Measurements from ENCODE around the gene NR1I3. TPM values are rescaled to one million over a fixed set of nuclear protein-coding genes. Genes with fewer than 3 reads are reported as not detected.

NR1I3 gene
- total and polyA plus RNA-seq, 2 experiments from 2014 or later = 0.50 TPM; not detected in 1

- Mint-ChIP-seq H3K4me3 (peak overlapping the region; percentile 32; the same call in 2 of the 3 replicates), H3K36me3 (ENCODE audit: low read depth) (peaks cover 14% of the 10 kb centered on the region), H3K27ac (peak overlapping the region; percentile 98), H3K9me3 (no peaks in the 10 kb centered on the region; the same call in 2 of the 3 replicates), H3K4me1 (peaks cover 61% of the 10 kb centered on the region), H3K27me3 (ENCODE audit: insufficient read depth, low read depth, poor library complexity) (peaks cover 17% of the 10 kb centered on the region)
- Histone ChIP-seq H3K9me2 (ENCODE audit: insufficient read depth) (no peaks in the 10 kb centered on the region), H3F3A (replicated peaks; ENCODE audit: low read depth) (peaks cover 26% of the 10 kb centered on the region; the same call in 1 of the 2 replicates), H4K20me1 (replicated peaks; ENCODE audit: insufficient read depth) (no peaks in the 10 kb centered on the region), H3K79me2 (replicated peaks; ENCODE audit: insufficient read depth) (peaks cover 22% of the 10 kb centered on the region), H2AFZ (peak overlapping the region; percentile 57; the same call in 1 of the 2 replicates), H3K27me3 (ENCODE audit: insufficient read depth) (no peaks in the 10 kb centered on the region), H3K4me3 (peak overlapping the region; percentile 52), H3K27ac (ENCODE audit: low read depth) (peak overlapping the region; percentile 99), H3K4me1 (ENCODE audit: insufficient read depth) (peaks cover 56% of the 10 kb centered on the region), H3K36me3 (ENCODE audit: insufficient read depth) (peaks cover 11% of the 10 kb centered on the region), H3K4me2 (peak overlapping the region; percentile 75)
- DNase-seq (ENCODE audit: low spot score) = peak; percentile 31
- ATAC-seq = no peak
- TF ChIP-seq, protein P1, sequence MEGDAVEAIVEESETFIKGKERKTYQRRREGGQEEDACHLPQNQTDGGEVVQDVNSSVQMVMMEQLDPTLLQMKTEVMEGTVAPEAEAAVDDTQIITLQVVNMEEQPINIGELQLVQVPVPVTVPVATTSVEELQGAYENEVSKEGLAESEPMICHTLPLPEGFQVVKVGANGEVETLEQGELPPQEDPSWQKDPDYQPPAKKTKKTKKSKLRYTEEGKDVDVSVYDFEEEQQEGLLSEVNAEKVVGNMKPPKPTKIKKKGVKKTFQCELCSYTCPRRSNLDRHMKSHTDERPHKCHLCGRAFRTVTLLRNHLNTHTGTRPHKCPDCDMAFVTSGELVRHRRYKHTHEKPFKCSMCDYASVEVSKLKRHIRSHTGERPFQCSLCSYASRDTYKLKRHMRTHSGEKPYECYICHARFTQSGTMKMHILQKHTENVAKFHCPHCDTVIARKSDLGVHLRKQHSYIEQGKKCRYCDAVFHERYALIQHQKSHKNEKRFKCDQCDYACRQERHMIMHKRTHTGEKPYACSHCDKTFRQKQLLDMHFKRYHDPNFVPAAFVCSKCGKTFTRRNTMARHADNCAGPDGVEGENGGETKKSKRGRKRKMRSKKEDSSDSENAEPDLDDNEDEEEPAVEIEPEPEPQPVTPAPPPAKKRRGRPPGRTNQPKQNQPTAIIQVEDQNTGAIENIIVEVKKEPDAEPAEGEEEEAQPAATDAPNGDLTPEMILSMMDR (conservative IDR thresholded peaks at IDR 0.05; ENCODE audit: low read depth in 2 of 2) = no peak
- TF ChIP-seq EZH2phosphoT487 (IDR thresholded peaks at IDR 0.05; ENCODE audit: unreplicated experiment) (no peak), CREB1 (CRISPR knock-in tag; IDR thresholded peaks at IDR 0.05; ENCODE audit: low read depth) (no peak)
Observed at GRCh38 chr1:161199506-161200139, 38.4 kb downstream of the NR1I3 start.

DNA sequence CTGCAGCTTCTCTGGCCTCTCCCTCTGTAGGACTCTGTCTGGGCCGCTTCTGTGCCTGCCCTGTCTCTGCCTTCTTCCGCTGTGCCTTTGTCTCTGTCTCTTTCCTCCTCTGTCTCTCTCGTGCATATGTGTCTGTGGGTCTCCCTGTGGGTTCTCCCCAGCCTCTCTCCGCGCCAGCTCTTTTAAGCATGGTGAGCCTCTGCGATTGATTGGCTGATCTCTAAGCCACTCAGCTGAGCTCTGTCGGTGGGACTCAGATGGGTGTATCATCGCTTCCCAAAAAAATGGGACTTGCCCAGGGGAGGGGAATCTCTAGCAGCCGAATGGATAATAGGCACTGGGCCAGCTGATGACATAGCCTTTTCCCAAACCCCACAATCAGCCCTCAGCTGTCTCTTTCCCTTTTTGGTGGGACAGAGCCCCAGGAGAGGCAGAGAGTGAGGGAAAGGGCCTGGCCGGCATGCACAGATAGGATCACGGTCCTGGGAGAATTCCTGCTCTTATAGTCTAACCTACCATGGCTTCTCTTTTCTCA, 39.0 kb downstream of the NR1I3 start, which contains the start of gene ADAMTS4:
Gene ADAMTS4, minus strand, starts transcription at position 158 of the 535 bp plus-strand sequence. CDS start 427 bp downstream, outside the sequence.
- peak; percentile 63 for DNase-seq (ENCODE audit: low spot score)
- peak; percentile 71 for TF ChIP-seq POLR2AphosphoS5 (IDR thresholded peaks at IDR 0.05; ENCODE audit: low read depth)
- no peak for TF ChIP-seq ETS1 (IDR thresholded peaks at IDR 0.05)
- peak within 1 kb of the TSS; percentile 66 for H2AFZ ChIP-seq
- H3K9me3 Mint-ChIP-seq = no peaks in the 10 kb centered on the region; the same call in 2 of the 3 replicates
- H3K27ac Mint-ChIP-seq = peak within 1 kb of the TSS; percentile 98
- peaks cover 58% of the 10 kb centered on the region for H3K4me1 Mint-ChIP-seq
- peaks cover 15% of the 10 kb centered on the region for H3K79me2 ChIP-seq (replicated peaks; ENCODE audit: insufficient read depth)
- H3K4me2 ChIP-seq = peak within 1 kb of the TSS; percentile 75
- peaks cover 17% of the 10 kb centered on the region for H3K27me3 Mint-ChIP-seq (ENCODE audit: insufficient read depth, low read depth, poor library complexity)
- H3K27ac ChIP-seq (ENCODE audit: low read depth) = peak within 1 kb of the TSS; percentile 99
- H3K4me1 ChIP-seq (ENCODE audit: insufficient read depth) = peaks cover 56% of the 10 kb centered on the region
- no peaks in the 10 kb centered on the region for H3K9me2 ChIP-seq (ENCODE audit: insufficient read depth)
- H3K36me3 Mint-ChIP-seq (ENCODE audit: low read depth) = peaks cover 9% of the 10 kb centered on the region
- no peaks in the 10 kb centered on the region for H3K27me3 ChIP-seq (ENCODE audit: insufficient read depth)
- H3K4me3 Mint-ChIP-seq = peak within 1 kb of the TSS; percentile 59
- peak within 1 kb of the TSS; percentile 52 for H3K4me3 ChIP-seq
- ATAC-seq = peak; percentile 26
- peaks cover 20% of the 10 kb centered on the region; the same call in 1 of the 2 replicates for H3F3A ChIP-seq (replicated peaks; ENCODE audit: low read depth)
- peaks cover 4% of the 10 kb centered on the region for H3K36me3 ChIP-seq (ENCODE audit: insufficient read depth)
- no peaks in the 10 kb centered on the region for H4K20me1 ChIP-seq (replicated peaks; ENCODE audit: insufficient read depth)

Data from GM23338 (cell line).